Peyer's patch (tissue), 4 donors: ENCODE data around the gene UMODL1.

Experiments used
- CTCF ChIP-seq, 6 experiments: fragments of 450-650 bp in 4 of 6; fragments of 200-600 bp in 2 of 6; sonication (generic) in 1 of 6; IDR thresholded peaks; one replicate each; pipeline ENCODE4 v1.5.1; 2017 to 2019; ENCODE audit warnings: antibody characterized with exemption in 6 of 6, mild to moderate bottlenecking in 3 of 6, moderate library complexity in 1 of 6
- POLR2A ChIP-seq, 2 donors: fragments of 450-650 bp; IDR thresholded peaks; one replicate each; pipeline ENCODE4 v1.5.1; 2017; ENCODE audit warnings: antibody characterized with exemption in 2 of 2, mild to moderate bottlenecking in 2 of 2, moderate library complexity in 2 of 2

GRCh38 chr21:42172596-42173483 lies 101.7 kb downstream of the UMODL1 start:
- TF ChIP-seq CTCF (IDR thresholded peaks at IDR 0.05) (no peak), POLR2A (IDR thresholded peaks at IDR 0.05) (no peak)
